Natural killer cell (primary cell): ENCODE data around the gene RLN3. TPM values are rescaled to one million over a fixed set of nuclear protein-coding genes. Genes with fewer than 3 reads are reported as not detected.

Source experiments
- ATAC-seq, 3 donors: fragments of 150-1000 bp in 2 of 3; fragments of 200-7000 bp in 1 of 3; cut with Tn5 transposase; 1 replicate in 1 of 3; 2 replicates in 2 of 3; pipeline ENCODE4 v1.10.0; 2021; ENCODE audit warnings: mild to moderate bottlenecking in 2 of 3, moderate library complexity in 2 of 3
- DNase-seq, 2 donors: peaks; one replicate each; pipeline versions ENCODE4 v3.0.0 to v3.0.0-alpha.2; 2013 to 2021; ENCODE audit warnings: mixed read lengths in 1 of 2
- H3K27ac ChIP-seq: one replicate; pipeline ENCODE4 v1.5.1; 2013; ENCODE audit warnings: mild to moderate bottlenecking, low read length
- H3K27me3 ChIP-seq: one replicate; pipeline ENCODE4 v1.6.1; 2013; ENCODE audit warnings: low read length; ENCODE audit not compliant: control insufficient read depth, insufficient read depth
- H3K36me3 ChIP-seq: one replicate; pipeline ENCODE4 v1.6.1; 2013; ENCODE audit warnings: low read length; ENCODE audit not compliant: control insufficient read depth, insufficient read depth
- H3K4me1 ChIP-seq: one replicate; pipeline ENCODE4 v1.6.1; 2013; ENCODE audit warnings: low read length; ENCODE audit not compliant: control insufficient read depth, insufficient read depth
- H3K4me3 ChIP-seq: one replicate; pipeline ENCODE4 v1.5.1; 2013; ENCODE audit warnings: low read length
- H3K9me3 ChIP-seq: one replicate; pipeline ENCODE4 v1.6.1; 2013; ENCODE audit warnings: low read length; ENCODE audit not compliant: control insufficient read depth, insufficient read depth
- H3K27ac Mint-ChIP-seq, 2 donors: one replicate each; pipeline ENCODE4 v1.8.0; 2022; ENCODE audit warnings: mild to moderate bottlenecking in 2 of 2, mixed read lengths in 2 of 2, moderate library complexity in 1 of 2
- H3K27me3 Mint-ChIP-seq, 2 donors: one replicate each; pipeline ENCODE4 v1.8.0; 2022; ENCODE audit warnings: low read depth in 2 of 2, mixed read lengths in 2 of 2
- H3K36me3 Mint-ChIP-seq: one replicate; pipeline ENCODE4 v1.8.0; 2022; ENCODE audit warnings: mixed read lengths
- H3K4me1 Mint-ChIP-seq, 2 donors: one replicate each; pipeline ENCODE4 v1.8.0; 2022; ENCODE audit warnings: mixed read lengths in 2 of 2
- H3K4me3 Mint-ChIP-seq: one replicate; pipeline ENCODE4 v1.8.0; 2022; ENCODE audit warnings: mild to moderate bottlenecking, moderate library complexity, mixed read lengths
- H3K9me3 Mint-ChIP-seq, 2 donors: one replicate each; pipeline ENCODE4 v1.8.0; 2022; ENCODE audit warnings: mixed read lengths in 2 of 2
- WGBS: methylation state at CpG from one replicate; pipeline ENCODE4 v1.1.7; 2013; ENCODE audit warnings: missing lambda C conversion rate; ENCODE audit not compliant: insufficient coverage; 5-methylcytosine and 5-hydroxymethylcytosine counted together
- intact Hi-C: fragments of 100-400 bp; cut with micrococcal nuclease; formaldehyde crosslinking; loops from one replicate; pipeline ENCODE4 v1.14.2; 2022
- total RNA-seq, 4 donors: library from RNA; stranded (reverse); fragments of 120-200 nt in 1 of 4; gene quantifications; one replicate each; pipeline versions ENCODE4 v1.2.3 to v1.2.4, GENCODE V29; 2013 to 2022
- TF ChIP-seq, protein P1 (sequence below): fragments of 200-600 bp; IDR thresholded peaks from one replicate; pipeline ENCODE4 v1.8.0; 2022; ENCODE audit warnings: antibody characterized with exemption

Gene RLN3
- total RNA-seq, 3 donors from 2014 or later (not counting 1 experiment from before 2014, with no cell fraction given) = not detected

DNA sequence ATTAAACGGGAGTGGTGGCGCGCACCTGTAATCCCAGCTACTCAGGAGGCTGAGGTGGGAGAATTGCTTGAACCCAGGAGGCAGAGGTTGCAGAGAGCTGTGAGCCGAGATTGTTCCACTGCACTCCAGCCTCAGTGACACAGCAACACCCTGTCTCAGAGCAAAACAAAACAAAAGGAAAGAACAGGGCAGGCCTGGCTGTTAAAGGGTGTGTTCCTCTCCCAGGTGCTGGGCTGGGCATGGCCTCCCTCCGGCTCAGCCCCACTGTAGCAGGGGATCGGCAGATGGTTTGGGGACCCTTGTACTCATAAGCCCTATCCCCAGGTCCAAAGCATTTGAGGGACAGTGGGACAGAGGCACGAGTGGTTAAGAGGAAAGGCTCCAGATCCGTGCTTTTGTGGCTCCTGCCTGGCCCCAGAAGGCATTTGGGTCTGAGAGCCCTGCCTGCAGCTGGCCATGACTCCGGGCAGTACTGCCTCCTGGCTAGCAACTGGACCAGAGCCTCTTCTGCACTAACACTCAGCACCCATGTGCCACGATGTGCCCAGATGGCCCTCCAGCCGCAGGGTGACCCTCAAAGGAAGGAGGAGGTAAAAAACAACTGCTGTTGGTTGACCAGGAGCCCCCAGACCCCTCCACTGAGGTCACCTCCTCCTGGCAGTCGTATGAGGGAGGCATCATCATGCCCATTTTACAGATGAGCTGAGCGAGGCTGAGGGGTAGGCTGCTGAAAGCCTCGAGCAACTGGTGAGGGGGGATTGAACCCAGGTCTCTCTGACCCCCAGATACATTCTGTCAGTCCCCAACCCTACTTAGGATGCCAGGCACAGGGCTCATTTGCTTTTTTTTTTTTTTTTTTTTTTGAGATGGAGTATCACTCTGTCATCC is 31.8 kb upstream of the RLN3 start:
- Histone ChIP-seq H3K27ac (no peak overlapping the region), H3K9me3 (peaks cover 9% of the 10 kb centered on the region), H3K4me1 (peaks cover 8% of the 10 kb centered on the region), H3K4me3 (no peak overlapping the region), H3K27me3 (no peaks in the 10 kb centered on the region), H3K36me3 (peaks cover 12% of the 10 kb centered on the region)
- no peaks in the 10 kb centered on the region for H3K27me3 Mint-ChIP-seq
- WGBS = 97% methylated on average over 12 of the region's 14 CpGs
- H3K4me1 Mint-ChIP-seq = peaks cover 0 to 7% of the 10 kb centered on the region in 2 donors
- H3K4me3 Mint-ChIP-seq = no peak overlapping the region
- DNase-seq (no peak), ATAC-seq (no peak)
- no peaks in the 10 kb centered on the region for H3K9me3 Mint-ChIP-seq
- intact Hi-C loops = no loop called here
- TF ChIP-seq, protein P1, sequence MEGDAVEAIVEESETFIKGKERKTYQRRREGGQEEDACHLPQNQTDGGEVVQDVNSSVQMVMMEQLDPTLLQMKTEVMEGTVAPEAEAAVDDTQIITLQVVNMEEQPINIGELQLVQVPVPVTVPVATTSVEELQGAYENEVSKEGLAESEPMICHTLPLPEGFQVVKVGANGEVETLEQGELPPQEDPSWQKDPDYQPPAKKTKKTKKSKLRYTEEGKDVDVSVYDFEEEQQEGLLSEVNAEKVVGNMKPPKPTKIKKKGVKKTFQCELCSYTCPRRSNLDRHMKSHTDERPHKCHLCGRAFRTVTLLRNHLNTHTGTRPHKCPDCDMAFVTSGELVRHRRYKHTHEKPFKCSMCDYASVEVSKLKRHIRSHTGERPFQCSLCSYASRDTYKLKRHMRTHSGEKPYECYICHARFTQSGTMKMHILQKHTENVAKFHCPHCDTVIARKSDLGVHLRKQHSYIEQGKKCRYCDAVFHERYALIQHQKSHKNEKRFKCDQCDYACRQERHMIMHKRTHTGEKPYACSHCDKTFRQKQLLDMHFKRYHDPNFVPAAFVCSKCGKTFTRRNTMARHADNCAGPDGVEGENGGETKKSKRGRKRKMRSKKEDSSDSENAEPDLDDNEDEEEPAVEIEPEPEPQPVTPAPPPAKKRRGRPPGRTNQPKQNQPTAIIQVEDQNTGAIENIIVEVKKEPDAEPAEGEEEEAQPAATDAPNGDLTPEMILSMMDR = no peak
- no peaks in the 10 kb centered on the region for H3K36me3 Mint-ChIP-seq
- H3K27ac Mint-ChIP-seq = no peak overlapping the region

DNA sequence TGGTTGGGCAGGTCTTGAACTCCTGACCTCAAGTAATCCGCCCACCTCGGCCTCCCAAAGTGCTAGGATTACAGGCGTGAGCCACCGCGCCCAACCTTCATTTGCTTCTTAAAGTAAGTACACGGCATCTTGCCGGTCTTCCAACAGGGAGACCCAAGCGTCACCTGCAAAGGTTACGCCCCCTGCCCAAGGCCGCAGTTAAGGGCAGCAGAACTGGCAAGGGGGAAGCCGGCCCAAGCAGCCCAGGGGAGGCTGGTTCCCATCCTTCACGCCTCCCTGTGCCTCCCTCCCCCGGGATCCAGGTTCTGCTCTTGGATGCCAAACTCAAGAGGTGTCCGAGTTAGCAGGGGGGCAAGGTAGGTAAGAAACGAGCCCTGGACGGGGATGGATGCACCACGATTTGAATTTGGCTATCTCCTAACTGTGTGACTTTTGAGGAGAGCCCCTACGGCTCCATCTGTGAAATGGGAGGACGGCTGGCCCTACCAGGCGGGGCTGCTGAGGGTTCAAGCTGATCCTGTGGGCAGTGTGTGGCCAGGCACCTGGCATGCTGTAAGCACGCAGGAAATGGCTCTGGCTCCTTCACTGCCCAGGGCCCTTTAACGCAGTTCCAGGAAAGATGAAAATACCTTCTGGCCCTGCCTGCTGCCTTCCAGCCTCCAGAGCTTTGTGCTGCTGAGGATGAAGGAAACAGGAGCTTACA is 30.9 kb upstream of the RLN3 start:
- no peak overlapping the region for H3K4me3 Mint-ChIP-seq
- Histone ChIP-seq H3K9me3 (peaks cover 9% of the 10 kb centered on the region), H3K27me3 (no peaks in the 10 kb centered on the region), H3K27ac (no peak overlapping the region), H3K4me3 (no peak overlapping the region), H3K36me3 (peaks cover 9% of the 10 kb centered on the region), H3K4me1 (peaks cover 18% of the 10 kb centered on the region)
- no peaks in the 10 kb centered on the region for H3K27me3 Mint-ChIP-seq
- intact Hi-C loops = no loop called here
- peaks cover 1 to 12% of the 10 kb centered on the region in 2 donors for H3K4me1 Mint-ChIP-seq
- WGBS = 97% methylated on average over 22 of the region's 22 CpGs
- H3K9me3 Mint-ChIP-seq = no peaks in the 10 kb centered on the region
- H3K36me3 Mint-ChIP-seq = no peaks in the 10 kb centered on the region
- ATAC-seq = no peak
- DNase-seq = no peak
- no peak overlapping the region for H3K27ac Mint-ChIP-seq
- TF ChIP-seq, protein P1 = no peak

DNA sequence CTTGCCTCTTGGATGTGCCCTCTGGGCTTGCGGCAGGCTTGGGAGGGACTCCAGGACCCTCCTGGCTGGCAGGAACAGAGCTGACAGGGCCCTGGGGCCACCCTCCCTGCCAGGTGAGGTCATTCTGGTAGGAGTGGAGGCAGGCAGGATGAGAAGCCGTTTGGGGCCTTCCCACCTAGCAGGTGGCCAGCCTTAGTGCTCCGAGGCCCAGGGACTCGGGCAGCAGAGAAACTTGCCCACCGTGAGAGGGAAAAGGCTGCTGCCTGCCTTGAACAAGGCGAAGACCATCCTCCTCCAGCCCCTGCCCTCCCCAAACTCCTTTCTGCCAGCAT is 30.4 kb upstream of the RLN3 start:
- intact Hi-C loops = no loop called here
- H3K4me3 ChIP-seq = no peak overlapping the region
- no peaks in the 10 kb centered on the region for H3K27me3 ChIP-seq
- H3K36me3 ChIP-seq = peaks cover 6% of the 10 kb centered on the region
- H3K27ac ChIP-seq = no peak overlapping the region
- no peaks in the 10 kb centered on the region for H3K27me3 Mint-ChIP-seq
- no peak overlapping the region for H3K27ac Mint-ChIP-seq
- no peak for DNase-seq
- H3K9me3 ChIP-seq = peaks cover 9% of the 10 kb centered on the region
- no peaks in the 10 kb centered on the region for H3K9me3 Mint-ChIP-seq
- no peaks in the 10 kb centered on the region for H3K36me3 Mint-ChIP-seq
- TF ChIP-seq, protein P1 = no peak
- H3K4me1 Mint-ChIP-seq = peaks cover 6 to 14% of the 10 kb centered on the region in 2 donors
- WGBS = 96% methylated on average over 6 of the region's 6 CpGs
- ATAC-seq = no peak
- H3K4me3 Mint-ChIP-seq = no peak overlapping the region
- H3K4me1 ChIP-seq = peaks cover 23% of the 10 kb centered on the region
